PC-3 (cell line): ENCODE measurements around the gene SLC25A47. TPM values are rescaled to one million over a fixed set of nuclear protein-coding genes. Genes with fewer than 3 reads are reported as not detected.
"Not testable (repeated sequence)": the region's sequence is repeated elsewhere in the genome, so short reads cannot be mapped to it uniquely, and the experiment has no call there.

Source experiments
- ATAC-seq: fragments of 200-7000 bp; cut with Tn5 transposase; 2 replicates; pipeline ENCODE4 v1.9.1; 2020; ENCODE audit warnings: mild to moderate bottlenecking, moderate library complexity
- BruUV-seq: library from RNA; stranded (reverse); fragments of 400-500 nt; replicated peaks from 2 replicates; lab custom pipeline; 2021; lab: Mats Ljungman, UMichigan
- CTCF ChIA-PET: fragments of 300-600 bp; sonication (Branson Sonifier 250); formaldehyde crosslinking; loops from one replicate; lab custom pipeline; 2022; ENCODE audit warnings: antibody characterized with exemption; lab: Charles Lee
- POLR2A ChIA-PET: fragments of 300-600 bp; sonication (Branson Sonifier 250); formaldehyde crosslinking; loops from one replicate; lab custom pipeline; 2022; ENCODE audit warnings: antibody characterized with exemption; ENCODE audit not compliant: unreplicated experiment; lab: Charles Lee
- DNase-seq: peaks from one replicate; pipeline ENCODE4 v3.0.0-alpha.2; 2015
- H2AFZ ChIP-seq: fragments of 300-600 bp; sonication (generic); 2 replicates; pipeline ENCODE4 v1.6.0; 2016; ENCODE audit warnings: antibody characterized with exemption, low read length
- H3F3A ChIP-seq: fragments of 300-600 bp; sonication (generic); one replicate; pipeline ENCODE4 v1.6.0; 2017; ENCODE audit warnings: antibody characterized with exemption, low read length, control low read depth, mild to moderate bottlenecking; ENCODE audit not compliant: unreplicated experiment
- H3K27ac ChIP-seq: fragments of 300-600 bp; sonication (generic); 2 replicates; pipeline ENCODE4 v1.5.1; 2016; ENCODE audit warnings: mild to moderate bottlenecking, low read length
- H3K27me3 ChIP-seq: fragments of 300-600 bp; sonication (generic); 2 replicates; pipeline ENCODE4 v1.6.1; 2016; ENCODE audit warnings: low read length, mixed read lengths
- H3K36me3 ChIP-seq: fragments of 300-600 bp; sonication (generic); 2 replicates; pipeline ENCODE4 v1.6.1; 2016; ENCODE audit warnings: low read depth, mixed run types, low read length, mixed read lengths
- H3K4me1 ChIP-seq: fragments of 300-600 bp; sonication (generic); 2 replicates; pipeline ENCODE4 v1.5.1; 2016; ENCODE audit warnings: low read length; ENCODE audit not compliant: insufficient read depth
- H3K4me2 ChIP-seq: fragments of 300-600 bp; sonication (generic); 2 replicates; pipeline ENCODE4 v1.6.0; 2016; ENCODE audit warnings: low read length
- H3K4me3 ChIP-seq: fragments of 300-600 bp; sonication (generic); 2 replicates; pipeline ENCODE4 v1.5.1; 2016; ENCODE audit warnings: mild to moderate bottlenecking, low read length, mixed read lengths
- H3K79me2 ChIP-seq: fragments of 300-600 bp; sonication (generic); 2 replicates; pipeline ENCODE4 v1.6.1; 2017; ENCODE audit warnings: low read length, mixed read lengths
- H3K9ac ChIP-seq: fragments of 300-600 bp; sonication (generic); 2 replicates; pipeline ENCODE4 v1.6.0; 2016; ENCODE audit warnings: mild to moderate bottlenecking, low read length
- H3K9me2 ChIP-seq: fragments of 300-600 bp; sonication (generic); replicated peaks from 2 replicates; pipeline ENCODE4 v1.6.1; 2016; ENCODE audit warnings: mixed run types, low read length, mixed read lengths
- H3K9me3 ChIP-seq: fragments of 300-600 bp; sonication (generic); 2 replicates; pipeline ENCODE4 v1.6.1; 2016; ENCODE audit warnings: low read length, mixed read lengths
- H4K20me1 ChIP-seq: fragments of 300-600 bp; sonication (generic); 2 replicates; pipeline ENCODE4 v1.6.1; 2016; ENCODE audit warnings: low read length, mixed read lengths
- EZH2 ChIP-seq: fragments of 300-600 bp; sonication (generic); IDR thresholded peaks from one replicate; pipeline ENCODE4 v1.6.1; 2017; ENCODE audit warnings: antibody characterized with exemption, mild to moderate bottlenecking, low read length; ENCODE audit not compliant: unreplicated experiment
- EZH2phosphoT487 ChIP-seq: fragments of 300-600 bp; sonication (generic); IDR thresholded peaks from 2 replicates; pipeline ENCODE4 v1.6.1; 2018; ENCODE audit warnings: mild to moderate bottlenecking, antibody characterized with exemption, low read length, borderline replicate concordance
- intact Hi-C: fragments of 100-400 bp; cut with micrococcal nuclease; formaldehyde crosslinking; loops from 2 replicates; pipeline ENCODE4 v1.9.0; 2023
- total RNA-seq: library from RNA; depleted of rRNA; stranded (reverse); fragments of >200 nt; gene quantifications from 2 replicates; pipeline ENCODE4 v1.2.3, GENCODE V29; 2014
- TF ChIP-seq, protein P1 (sequence below): fragments of 300-600 bp; sonication (generic); conservative IDR thresholded peaks from 2 replicates; pipeline ENCODE4 v1.5.1; 2017; ENCODE audit warnings: antibody characterized with exemption, low read depth, mild to moderate bottlenecking, low read length

Gene SLC25A47
- total RNA-seq, 1 experiment from 2014 or later: 0.07 TPM

DNA sequence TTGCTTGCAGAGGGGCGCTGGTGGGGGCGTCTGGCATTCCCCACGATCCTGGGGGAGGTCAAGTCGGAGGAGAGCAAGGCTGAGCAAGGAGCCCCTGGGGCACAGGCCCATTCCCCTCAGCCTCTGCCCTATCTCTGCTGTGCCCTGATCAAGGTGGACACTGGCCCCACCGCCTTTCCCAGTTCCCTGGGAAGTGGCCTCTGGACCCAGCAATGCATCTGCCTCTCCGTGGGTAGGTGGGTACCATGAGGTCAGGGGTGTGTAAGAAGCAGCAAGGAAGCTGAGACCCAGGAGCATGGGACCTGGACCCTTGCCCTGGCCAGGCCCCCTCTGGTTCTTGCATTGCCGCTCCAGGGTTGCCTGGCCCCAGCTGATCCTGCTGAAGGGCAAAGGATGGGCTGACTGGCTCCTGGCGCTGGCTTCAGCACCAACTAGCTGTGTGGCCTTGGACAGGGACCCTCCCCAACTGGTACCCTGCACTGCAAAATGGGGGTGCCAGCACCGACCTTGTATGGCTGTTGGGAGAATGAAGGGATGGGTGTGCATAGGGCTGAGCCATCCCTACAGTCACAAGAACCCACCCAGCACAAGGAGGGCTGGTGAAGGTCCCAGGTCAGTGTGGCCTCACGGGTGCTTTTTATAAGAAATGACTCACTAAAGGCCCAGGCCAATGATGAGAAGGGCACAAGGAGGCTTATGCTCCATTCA is 36.5 kb upstream of the SLC25A47 start:
- POLR2A ChIA-PET: no interaction called here
- BruUV-seq: no TSS peak
- no peaks in the 10 kb centered on the region for H4K20me1 ChIP-seq
- TF ChIP-seq EZH2: no peak
- intact Hi-C loops: no loop called here
- H3K27ac ChIP-seq: no peak overlapping the region
- no peak for DNase-seq
- peak; percentile 12; the same call in 1 of the 2 replicates for ATAC-seq
- CTCF ChIA-PET: no interaction called here
- no peaks in the 10 kb centered on the region for H3K9me2 ChIP-seq
- H3F3A ChIP-seq: peaks cover 4% of the 10 kb centered on the region
- H3K27me3 ChIP-seq: no peaks in the 10 kb centered on the region
- H2AFZ ChIP-seq: no peak overlapping the region
- 0 out of 2 replicates have a peak, but pooled peaks cover 3% of the 10 kb centered on the region for H3K4me1 ChIP-seq
- H3K4me2 ChIP-seq: no peak overlapping the region
- no peaks in the 10 kb centered on the region for H3K9me3 ChIP-seq
- no peaks in the 10 kb centered on the region for H3K36me3 ChIP-seq
- no peak overlapping the region for H3K4me3 ChIP-seq
- H3K9ac ChIP-seq: no peak overlapping the region
- H3K79me2 ChIP-seq: peaks cover 4% of the 10 kb centered on the region; the same call in 1 of the 2 replicates

DNA sequence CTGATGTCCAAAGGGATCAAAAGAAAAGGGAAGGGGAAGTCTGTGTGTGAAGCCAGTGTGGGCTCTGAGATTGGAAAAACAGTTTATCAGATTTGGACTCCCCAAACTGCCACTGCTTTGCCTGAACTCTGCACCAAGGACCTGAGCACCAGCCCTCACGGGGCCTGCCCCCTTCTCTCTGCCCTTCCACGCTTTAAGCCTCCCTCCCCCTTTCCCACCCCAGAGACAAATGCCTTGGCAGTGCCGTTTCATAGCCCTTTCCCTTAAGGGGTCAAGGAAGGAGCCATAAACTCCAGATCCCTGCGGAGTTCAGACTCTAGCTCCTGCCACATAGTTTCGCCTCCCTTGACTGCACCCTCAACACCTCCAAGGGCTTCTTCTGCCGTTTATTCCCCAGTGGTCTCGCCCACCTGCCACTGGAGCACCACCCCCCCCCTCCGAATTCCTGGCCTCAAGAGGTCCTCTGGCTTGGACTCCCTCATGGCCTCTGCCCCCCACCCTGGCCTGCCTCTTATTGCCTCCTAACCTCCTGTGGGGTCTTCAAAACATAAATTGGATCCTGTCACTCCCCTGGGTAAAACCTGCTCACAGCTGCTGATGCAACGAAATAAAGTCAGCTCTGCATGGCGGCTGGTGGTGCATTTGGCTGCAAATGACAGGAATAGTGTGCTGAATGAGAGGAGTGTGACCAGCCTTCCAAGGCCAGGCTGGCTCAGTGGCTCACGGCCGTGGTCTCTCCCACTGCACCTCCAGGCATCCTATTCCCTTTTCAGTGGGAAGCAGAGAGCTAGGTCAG is 35.7 kb upstream of the SLC25A47 start:
- Histone ChIP-seq H3K36me3 (no peaks in the 10 kb centered on the region), H3K4me1 (0 out of 2 replicates have a peak, but pooled peaks cover 3% of the 10 kb centered on the region), H3K9me3 (no peaks in the 10 kb centered on the region), H3F3A (peaks cover under 1% of the 10 kb centered on the region), H3K27ac (no peak overlapping the region), H3K9me2 (no peaks in the 10 kb centered on the region), H3K79me2 (no peaks in the 10 kb centered on the region), H3K4me2 (no peak overlapping the region), H3K4me3 (no peak overlapping the region), H4K20me1 (no peaks in the 10 kb centered on the region), H3K9ac (no peak overlapping the region), H3K27me3 (no peaks in the 10 kb centered on the region), H2AFZ (no peak overlapping the region)
- ATAC-seq: no peak
- TF ChIP-seq EZH2phosphoT487 (no peak), EZH2 (no peak)
- TF ChIP-seq, protein P1, sequence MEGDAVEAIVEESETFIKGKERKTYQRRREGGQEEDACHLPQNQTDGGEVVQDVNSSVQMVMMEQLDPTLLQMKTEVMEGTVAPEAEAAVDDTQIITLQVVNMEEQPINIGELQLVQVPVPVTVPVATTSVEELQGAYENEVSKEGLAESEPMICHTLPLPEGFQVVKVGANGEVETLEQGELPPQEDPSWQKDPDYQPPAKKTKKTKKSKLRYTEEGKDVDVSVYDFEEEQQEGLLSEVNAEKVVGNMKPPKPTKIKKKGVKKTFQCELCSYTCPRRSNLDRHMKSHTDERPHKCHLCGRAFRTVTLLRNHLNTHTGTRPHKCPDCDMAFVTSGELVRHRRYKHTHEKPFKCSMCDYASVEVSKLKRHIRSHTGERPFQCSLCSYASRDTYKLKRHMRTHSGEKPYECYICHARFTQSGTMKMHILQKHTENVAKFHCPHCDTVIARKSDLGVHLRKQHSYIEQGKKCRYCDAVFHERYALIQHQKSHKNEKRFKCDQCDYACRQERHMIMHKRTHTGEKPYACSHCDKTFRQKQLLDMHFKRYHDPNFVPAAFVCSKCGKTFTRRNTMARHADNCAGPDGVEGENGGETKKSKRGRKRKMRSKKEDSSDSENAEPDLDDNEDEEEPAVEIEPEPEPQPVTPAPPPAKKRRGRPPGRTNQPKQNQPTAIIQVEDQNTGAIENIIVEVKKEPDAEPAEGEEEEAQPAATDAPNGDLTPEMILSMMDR: no peak
- no peak for DNase-seq
- ChIA-PET CTCF (no interaction called here), POLR2A (no interaction called here)
- intact Hi-C loops: no loop called here
- no TSS peak for BruUV-seq

DNA sequence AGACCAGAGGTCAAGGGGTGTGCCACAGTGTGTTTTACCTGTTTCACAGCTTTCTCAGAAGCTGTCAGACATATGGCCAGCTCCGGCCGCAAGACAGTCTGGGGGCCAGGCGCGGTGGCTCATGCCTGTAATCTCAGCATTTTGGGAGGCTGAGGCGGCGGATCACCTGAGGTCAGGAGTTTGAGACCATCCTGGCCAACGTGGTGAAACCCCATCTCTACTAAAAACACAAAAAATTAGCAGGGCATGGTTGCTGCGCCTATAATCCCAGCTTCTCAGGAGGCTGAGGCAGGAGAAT is 35.2 kb upstream of the SLC25A47 start:
- H3K4me3 ChIP-seq, H3K4me1 ChIP-seq, H3K27me3 ChIP-seq, H3K27ac ChIP-seq, H4K20me1 ChIP-seq, H3K9me2 ChIP-seq, H3K9ac ChIP-seq, ATAC-seq, intact Hi-C loops, H3F3A ChIP-seq, DNase-seq, BruUV-seq, H2AFZ ChIP-seq, POLR2A ChIA-PET, H3K4me2 ChIP-seq, H3K9me3 ChIP-seq, H3K36me3 ChIP-seq, H3K79me2 ChIP-seq: not testable (repeated sequence)
- CTCF ChIA-PET: interaction anchor here (0.7 kb wide), 1 partner anchor 24 kb away, joined by 3 read pairs; no protein-coding TSS in a partner anchor
